MV-4-11 (cell line): ENCODE results near the gene VSIG4.
"Not testable (repeated sequence)": the region's sequence is repeated elsewhere in the genome, so short reads cannot be mapped to it uniquely, and the experiment has no call there.

Experiments
- DNase-seq: peaks from one replicate; lab custom pipeline; 2025; lab: John Stamatoyannopoulos, UW

VSIG4 gene

GRCh38 chrX:65977161-65977560 is 62.7 kb downstream of the VSIG4 start:
- DNase-seq = not testable (repeated sequence)

GRCh38 chrX:65976161-65976560 is 63.7 kb downstream of the VSIG4 start:
- no peak for DNase-seq

GRCh38 chrX:65975161-65975751 is 64.6 kb downstream of the VSIG4 start:
- not testable (repeated sequence) for DNase-seq
